ENCODE measurements around the gene ST8SIA1. TPM values are rescaled to one million over a fixed set of nuclear protein-coding genes. Genes with fewer than 3 reads are reported as not detected.
"Not testable (repeated sequence)": the region's sequence is repeated elsewhere in the genome, so short reads cannot be mapped to it uniquely, and the experiment has no call there.

The ST8SIA1 gene, protein sequence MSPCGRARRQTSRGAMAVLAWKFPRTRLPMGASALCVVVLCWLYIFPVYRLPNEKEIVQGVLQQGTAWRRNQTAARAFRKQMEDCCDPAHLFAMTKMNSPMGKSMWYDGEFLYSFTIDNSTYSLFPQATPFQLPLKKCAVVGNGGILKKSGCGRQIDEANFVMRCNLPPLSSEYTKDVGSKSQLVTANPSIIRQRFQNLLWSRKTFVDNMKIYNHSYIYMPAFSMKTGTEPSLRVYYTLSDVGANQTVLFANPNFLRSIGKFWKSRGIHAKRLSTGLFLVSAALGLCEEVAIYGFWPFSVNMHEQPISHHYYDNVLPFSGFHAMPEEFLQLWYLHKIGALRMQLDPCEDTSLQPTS
- total RNA-seq: 1 to 10 TPM; 1.5 to 1.6 TPM

DNA sequence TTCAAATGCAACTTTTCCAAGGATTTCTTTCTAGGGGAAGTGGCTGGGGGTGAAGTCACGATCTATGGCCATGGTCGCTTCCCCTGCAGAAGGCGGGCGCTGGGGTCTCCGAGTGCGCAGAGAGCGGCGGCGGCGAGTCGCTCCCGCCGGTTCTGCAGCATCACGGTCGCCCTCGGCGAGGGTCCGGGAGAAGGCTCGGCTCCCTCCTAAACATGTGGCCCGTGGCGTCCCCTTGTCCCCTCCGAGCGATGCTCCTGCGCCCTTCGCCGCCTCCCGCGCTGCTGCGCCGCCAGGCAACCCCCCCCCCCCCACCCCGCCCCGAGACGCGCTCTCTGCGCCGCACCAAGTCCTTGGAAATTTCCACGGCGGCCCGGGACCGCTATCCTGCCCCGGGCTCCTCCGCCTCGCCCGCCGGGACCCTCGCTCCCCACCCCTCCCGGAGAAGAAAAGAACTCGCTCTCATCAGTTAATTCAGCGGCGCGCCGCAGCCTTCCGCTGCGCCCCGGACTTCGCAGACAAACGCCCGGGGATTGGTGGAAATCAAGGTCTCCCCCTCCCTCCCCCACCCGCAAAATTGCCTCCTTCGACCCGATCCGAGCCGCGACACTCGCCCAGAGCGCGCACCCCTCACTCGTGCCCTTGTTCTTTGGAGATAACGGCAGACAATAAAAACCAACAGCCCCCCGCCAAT lies at the start of gene ST8SIA1:
TSS of gene ST8SIA1 (minus strand) at position 298 of the 691 bp plus-strand sequence. CDS start 475 bp downstream, outside the sequence.
- peak; percentile 69 for DNase-seq
- Mint-ChIP-seq H3K27me3 (peaks cover 11% of the 10 kb centered on the region), H3K27ac (peak within 1 kb of the TSS; percentile 66), H3K4me3 (peak within 1 kb of the TSS; percentile 79), H3K9me3 (ENCODE audit: low read depth) (no peaks in the 10 kb centered on the region), H3K36me3 (ENCODE audit: low read depth) (no peaks in the 10 kb centered on the region), H3K4me1 (peaks cover 29% of the 10 kb centered on the region)
- peak; percentile 35 for ATAC-seq
- intact Hi-C loops (cut with DNase I, micrococcal nuclease): loop anchor here (1.0 to 10.0 kb wide), 15 partner anchors 63 to 640 kb away; partner anchors contain the start of genes C2CD5 (in 2 of the 2) and CMAS (in 2 of the 2)
- CTCF ChIA-PET: interaction anchor here (0.7 to 1.7 kb wide), 12 partner anchors 12 to 618 kb away, joined by 3 to 13 read pairs (median 4); no protein-coding TSS in a partner anchor
- POLR2A ChIA-PET: no interaction called here

DNA sequence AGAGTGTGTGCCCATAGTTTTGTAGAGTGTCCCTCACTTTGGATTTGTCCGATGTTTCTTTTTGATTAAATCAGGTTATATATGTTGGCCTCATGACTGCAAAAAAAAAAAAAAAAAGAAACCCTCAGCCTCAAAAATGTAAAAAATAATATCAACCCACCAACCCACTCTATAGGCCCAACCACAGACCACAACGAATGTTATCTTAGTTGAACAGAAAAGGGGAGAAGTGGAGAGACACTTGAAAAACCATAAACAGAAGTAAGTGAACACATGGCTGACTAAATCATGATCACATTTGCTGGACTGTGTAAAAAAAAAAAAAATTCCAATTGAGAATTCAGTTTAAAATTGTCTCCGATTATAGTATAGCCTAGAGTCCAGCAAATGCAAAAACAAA lies 45.5 kb upstream of the ST8SIA1 start:
- H3K4me1 Mint-ChIP-seq: no peaks in the 10 kb centered on the region
- H3K9me3 Mint-ChIP-seq (ENCODE audit: low read depth): peaks cover 2% of the 10 kb centered on the region
- ChIA-PET CTCF (no interaction called here), POLR2A (no interaction called here)
- DNase-seq (no peak), ATAC-seq (no peak)
- intact Hi-C loops (cut with DNase I, micrococcal nuclease): no loop called here
- no peak overlapping the region for H3K27ac Mint-ChIP-seq
- no peaks in the 10 kb centered on the region for H3K36me3 Mint-ChIP-seq (ENCODE audit: low read depth)
- no peaks in the 10 kb centered on the region for H3K27me3 Mint-ChIP-seq
- no peak overlapping the region for H3K4me3 Mint-ChIP-seq

DNA sequence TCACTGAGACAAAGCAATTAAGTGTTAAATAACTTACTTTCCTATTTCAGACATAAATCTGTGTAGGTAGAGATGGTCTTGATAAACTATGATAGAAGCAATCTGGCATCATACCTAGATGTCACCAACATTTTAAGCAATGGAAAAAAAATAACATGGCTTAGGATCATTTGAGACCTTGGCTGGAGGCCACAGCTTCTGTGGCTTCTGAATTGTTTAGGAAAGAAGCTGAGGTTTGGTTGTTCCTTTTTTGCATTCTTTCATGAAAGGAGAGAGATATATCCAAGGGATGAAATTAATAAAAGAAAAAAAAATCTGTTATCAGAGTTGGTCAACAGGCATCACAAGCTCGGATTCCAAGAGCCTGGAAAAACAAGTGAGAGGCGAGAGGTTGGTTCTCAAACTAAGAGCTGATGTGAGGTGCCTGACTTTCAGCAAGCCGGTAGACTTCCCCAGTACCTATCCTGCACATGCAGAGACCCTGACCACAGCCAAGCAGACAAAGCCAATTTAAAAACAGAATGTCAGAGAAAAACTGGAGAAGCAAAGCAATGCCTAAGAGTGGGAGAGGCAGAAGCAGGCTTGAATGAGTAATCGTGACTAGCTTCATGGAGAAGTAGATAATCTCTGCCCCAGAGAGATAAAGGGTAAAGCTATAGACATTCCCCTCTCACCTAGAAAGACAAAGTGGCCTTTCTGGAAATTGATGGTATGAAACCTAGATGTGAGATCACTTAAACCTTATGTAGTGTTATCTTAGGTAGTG lies 43.4 kb upstream of the ST8SIA1 start:
- POLR2A ChIA-PET: no interaction called here
- H3K36me3 Mint-ChIP-seq (ENCODE audit: low read depth): no peaks in the 10 kb centered on the region
- intact Hi-C loops (cut with DNase I, micrococcal nuclease): no loop called here
- no peak overlapping the region for H3K4me3 Mint-ChIP-seq
- no peaks in the 10 kb centered on the region for H3K27me3 Mint-ChIP-seq
- peaks cover 2% of the 10 kb centered on the region for H3K9me3 Mint-ChIP-seq (ENCODE audit: low read depth)
- no peak overlapping the region for H3K27ac Mint-ChIP-seq
- DNase-seq (no peak), ATAC-seq (no peak)
- CTCF ChIA-PET: interaction anchor here (1.0 to 1.4 kb wide), 2 partner anchors 23 to 42 kb away, joined by 3 to 4 read pairs; no protein-coding TSS in a partner anchor
- peaks cover 2% of the 10 kb centered on the region for H3K4me1 Mint-ChIP-seq

DNA sequence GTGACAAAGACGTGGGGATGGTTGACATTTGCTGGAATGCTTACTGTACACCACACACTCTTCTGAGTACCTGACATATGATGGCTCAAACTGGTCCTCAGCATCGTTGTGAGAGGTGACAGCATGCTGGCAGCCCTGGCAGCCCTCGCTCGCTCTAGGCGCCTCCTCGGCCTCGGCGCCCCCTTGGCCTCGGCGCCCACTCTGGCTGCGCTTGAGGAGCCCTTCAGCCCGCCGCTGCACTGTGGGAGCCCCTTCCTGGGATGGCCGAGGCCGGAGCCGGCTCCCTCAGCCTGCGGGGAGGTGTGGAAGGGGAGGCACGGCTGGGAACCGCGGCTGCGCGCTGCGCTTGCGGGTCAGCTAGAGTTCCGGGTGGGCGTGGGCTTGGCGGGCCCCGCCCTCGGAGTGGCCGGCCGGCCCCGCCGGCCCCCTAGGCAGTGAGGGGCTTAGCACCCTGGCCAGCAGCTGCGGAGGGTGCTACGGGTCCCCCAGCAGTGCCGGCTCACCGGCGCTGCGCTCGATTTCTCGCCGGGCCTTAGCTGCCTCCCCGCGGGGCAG lies 42.2 kb upstream of the ST8SIA1 start:
- intact Hi-C loops (cut with DNase I, micrococcal nuclease); CTCF ChIA-PET; POLR2A ChIA-PET; ATAC-seq; H3K36me3 Mint-ChIP-seq (ENCODE audit: low read depth); H3K27ac Mint-ChIP-seq; H3K4me3 Mint-ChIP-seq; H3K9me3 Mint-ChIP-seq (ENCODE audit: low read depth); DNase-seq; H3K27me3 Mint-ChIP-seq; H3K4me1 Mint-ChIP-seq: not testable (repeated sequence)

DNA sequence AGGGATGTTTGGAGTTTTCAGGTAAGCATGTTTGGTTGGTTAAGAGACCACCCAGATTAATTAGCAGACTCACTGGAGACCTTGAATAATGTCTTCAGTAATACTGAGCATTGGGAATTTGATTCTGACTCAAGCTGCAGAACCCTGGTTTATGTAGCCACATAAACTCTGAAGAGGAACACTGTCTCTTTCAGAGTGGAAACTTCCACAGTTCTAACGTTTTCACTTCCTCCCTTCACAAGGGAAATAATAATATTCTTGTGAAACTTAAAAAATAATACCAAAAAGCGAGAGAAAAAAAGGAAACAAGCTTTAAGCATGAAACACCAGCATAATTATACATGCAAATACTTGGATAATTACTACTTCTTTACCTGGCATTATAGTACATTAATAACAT lies 40.0 kb upstream of the ST8SIA1 start:
- no peak for DNase-seq
- POLR2A ChIA-PET: no interaction called here

DNA sequence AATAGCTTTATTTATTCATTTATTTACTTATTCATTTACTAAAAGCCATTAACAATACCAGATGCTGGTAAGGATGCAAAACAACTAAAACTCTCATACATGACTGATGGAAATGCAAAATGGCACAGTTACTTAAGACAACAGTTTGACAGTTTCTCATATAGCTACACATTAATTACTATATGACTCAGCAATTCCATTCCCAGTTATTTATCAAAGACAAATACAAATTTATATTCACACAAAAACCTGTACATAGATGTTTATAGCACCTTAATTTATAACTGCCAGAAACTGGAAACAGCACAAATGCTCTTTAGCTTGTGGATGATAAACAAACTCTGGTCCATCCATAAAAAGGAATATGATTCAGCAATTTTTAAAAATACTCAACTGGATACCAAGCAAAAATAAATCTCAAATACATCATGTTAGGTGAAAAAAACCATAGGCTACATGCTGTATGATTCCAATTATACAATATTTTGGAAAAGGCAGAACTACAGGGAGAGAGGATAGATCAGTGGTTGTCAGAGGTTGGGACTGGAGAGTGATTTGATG lies 37.9 kb upstream of the ST8SIA1 start:
- Mint-ChIP-seq H3K9me3 (ENCODE audit: low read depth) (peaks cover 9% of the 10 kb centered on the region), H3K4me3 (no peak overlapping the region), H3K27ac (no peak overlapping the region), H3K36me3 (ENCODE audit: low read depth) (no peaks in the 10 kb centered on the region), H3K4me1 (peaks cover 2% of the 10 kb centered on the region), H3K27me3 (no peaks in the 10 kb centered on the region)
- intact Hi-C loops (cut with DNase I, micrococcal nuclease): no loop called here
- CTCF ChIA-PET: no interaction called here
- POLR2A ChIA-PET: no interaction called here
- DNase-seq (no peak), ATAC-seq (no peak)

More for the DNA sequence above, 40.0 kb upstream of the ST8SIA1 start:
- CTCF ChIA-PET: no interaction called here
- H3K27me3 Mint-ChIP-seq: no peaks in the 10 kb centered on the region
- H3K4me1 Mint-ChIP-seq: peaks cover 2% of the 10 kb centered on the region
- intact Hi-C loops (cut with DNase I, micrococcal nuclease): no loop called here
- no peaks in the 10 kb centered on the region for H3K9me3 Mint-ChIP-seq (ENCODE audit: low read depth)
- no peaks in the 10 kb centered on the region for H3K36me3 Mint-ChIP-seq (ENCODE audit: low read depth)
- no peak overlapping the region for H3K27ac Mint-ChIP-seq
- H3K4me3 Mint-ChIP-seq: no peak overlapping the region
- no peak for ATAC-seq

DNA sequence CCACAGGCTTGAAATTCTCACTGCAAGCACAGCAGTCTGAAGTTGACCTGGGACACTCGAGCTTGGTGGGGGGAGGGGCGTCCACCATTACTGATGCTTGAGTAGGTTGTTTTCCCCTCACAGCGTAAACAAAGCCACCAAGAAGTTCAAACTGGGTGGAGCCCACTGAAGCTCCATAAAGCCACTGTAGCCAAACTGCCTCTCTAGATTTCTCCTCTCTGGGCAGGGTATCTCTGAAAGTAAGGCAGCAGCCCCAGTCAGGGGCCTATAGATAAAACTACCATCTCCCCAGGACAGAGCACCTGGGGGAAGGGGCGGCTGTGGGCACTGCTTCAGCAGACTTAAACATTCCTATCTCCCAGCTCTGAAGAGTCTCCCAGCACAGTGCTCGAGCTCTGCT lies 31.7 kb upstream of the ST8SIA1 start:
- H3K27me3 Mint-ChIP-seq: no peaks in the 10 kb centered on the region
- H3K36me3 Mint-ChIP-seq (ENCODE audit: low read depth): no peaks in the 10 kb centered on the region
- no peak overlapping the region for H3K27ac Mint-ChIP-seq
- no peak for ATAC-seq
- no peaks in the 10 kb centered on the region for H3K4me1 Mint-ChIP-seq
- ChIA-PET CTCF (interaction anchor here (0.6 to 0.8 kb wide), 2 partner anchors 10 to 194 kb away, joined by 3 to 5 read pairs; no protein-coding TSS in a partner anchor), POLR2A (no interaction called here)
- intact Hi-C loops (cut with DNase I, micrococcal nuclease): no loop called here
- no peak for DNase-seq
- H3K4me3 Mint-ChIP-seq: no peak overlapping the region
- H3K9me3 Mint-ChIP-seq (ENCODE audit: low read depth): peaks cover 12% of the 10 kb centered on the region

DNA sequence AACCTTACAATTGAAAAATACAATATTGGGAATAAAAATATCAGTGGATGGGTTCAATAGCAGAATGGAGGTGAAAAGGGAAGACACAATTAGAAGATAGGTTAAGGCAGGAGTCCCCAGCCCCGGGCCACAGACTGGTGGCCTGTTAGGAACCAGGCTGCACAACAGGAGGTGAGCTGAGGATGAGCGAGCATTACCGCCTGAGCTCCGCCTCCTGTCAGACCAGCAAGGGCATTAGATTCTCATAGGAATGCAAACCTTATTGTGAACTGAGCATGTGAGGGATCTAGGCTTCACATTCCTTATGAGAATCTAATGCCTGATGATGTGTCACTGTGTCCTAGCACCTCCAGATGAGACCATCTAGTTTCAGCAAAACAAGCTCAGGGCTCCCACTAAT lies 27.3 kb upstream of the ST8SIA1 start:
- ATAC-seq (no peak), DNase-seq (no peak)
- Mint-ChIP-seq H3K4me1 (no peaks in the 10 kb centered on the region), H3K36me3 (ENCODE audit: low read depth) (no peaks in the 10 kb centered on the region), H3K4me3 (no peak overlapping the region), H3K9me3 (ENCODE audit: low read depth) (no peaks in the 10 kb centered on the region), H3K27ac (no peak overlapping the region), H3K27me3 (peaks cover 2% of the 10 kb centered on the region)
- ChIA-PET POLR2A (no interaction called here), CTCF (no interaction called here)
- intact Hi-C loops (cut with DNase I, micrococcal nuclease): no loop called here

DNA sequence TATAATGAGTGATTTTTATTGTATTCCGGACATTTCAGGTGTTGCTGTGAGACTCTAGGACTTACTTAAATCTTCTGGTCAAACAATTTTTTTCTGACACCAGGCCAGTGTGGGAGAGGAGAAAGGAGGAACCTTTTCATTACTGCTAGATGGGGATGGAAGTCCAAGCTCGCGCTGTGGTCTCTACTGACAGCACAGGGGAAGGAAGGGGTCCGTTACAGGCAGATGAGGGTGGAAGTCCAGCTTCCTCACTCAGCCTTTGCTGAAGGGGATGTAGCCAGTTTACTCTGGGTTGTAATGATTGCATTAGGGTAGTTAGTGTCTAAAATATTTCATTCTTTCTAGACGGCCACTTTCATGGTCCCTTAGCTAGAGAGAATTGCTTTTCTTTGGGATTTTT lies 26.3 kb upstream of the ST8SIA1 start:
- intact Hi-C loops (cut with DNase I, micrococcal nuclease): no loop called here
- H3K4me1 Mint-ChIP-seq: no peaks in the 10 kb centered on the region
- no peaks in the 10 kb centered on the region for H3K9me3 Mint-ChIP-seq (ENCODE audit: low read depth)
- no peak for ATAC-seq
- ChIA-PET POLR2A (no interaction called here), CTCF (no interaction called here)
- no peak for DNase-seq
- H3K4me3 Mint-ChIP-seq: no peak overlapping the region
- H3K27ac Mint-ChIP-seq: no peak overlapping the region
- H3K27me3 Mint-ChIP-seq: peaks cover 2% of the 10 kb centered on the region
- H3K36me3 Mint-ChIP-seq (ENCODE audit: low read depth): no peaks in the 10 kb centered on the region

DNA sequence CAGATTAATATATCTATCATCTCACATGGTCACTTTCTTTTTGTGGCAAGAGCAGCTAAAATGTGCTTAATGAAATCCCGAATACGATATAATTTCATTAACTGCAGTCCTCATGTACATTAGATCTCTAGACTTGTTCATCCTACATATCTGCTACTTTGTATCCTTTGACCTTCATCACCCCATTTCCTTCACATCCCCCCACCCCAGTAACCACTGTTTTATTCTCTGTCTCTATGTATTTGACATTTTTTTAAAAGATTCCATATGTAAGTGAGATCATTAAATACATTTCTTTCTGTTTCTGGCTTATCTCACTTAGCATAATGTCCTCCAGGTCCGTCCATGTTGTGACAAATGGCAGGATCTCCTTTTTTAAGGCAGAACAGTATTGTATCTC lies 23.0 kb upstream of the ST8SIA1 start:
- ATAC-seq (no peak), DNase-seq (no peak)
- ChIA-PET POLR2A (no interaction called here), CTCF (interaction anchor here (0.5 kb wide), 1 partner anchor 279 kb away, joined by 3 read pairs; no protein-coding TSS in a partner anchor)
- no peaks in the 10 kb centered on the region for H3K9me3 Mint-ChIP-seq (ENCODE audit: low read depth)
- no peaks in the 10 kb centered on the region for H3K4me1 Mint-ChIP-seq
- no peaks in the 10 kb centered on the region for H3K36me3 Mint-ChIP-seq (ENCODE audit: low read depth)
- intact Hi-C loops (cut with DNase I, micrococcal nuclease): no loop called here
- no peak overlapping the region for H3K4me3 Mint-ChIP-seq
- peaks cover 2% of the 10 kb centered on the region for H3K27me3 Mint-ChIP-seq
- no peak overlapping the region for H3K27ac Mint-ChIP-seq

DNA sequence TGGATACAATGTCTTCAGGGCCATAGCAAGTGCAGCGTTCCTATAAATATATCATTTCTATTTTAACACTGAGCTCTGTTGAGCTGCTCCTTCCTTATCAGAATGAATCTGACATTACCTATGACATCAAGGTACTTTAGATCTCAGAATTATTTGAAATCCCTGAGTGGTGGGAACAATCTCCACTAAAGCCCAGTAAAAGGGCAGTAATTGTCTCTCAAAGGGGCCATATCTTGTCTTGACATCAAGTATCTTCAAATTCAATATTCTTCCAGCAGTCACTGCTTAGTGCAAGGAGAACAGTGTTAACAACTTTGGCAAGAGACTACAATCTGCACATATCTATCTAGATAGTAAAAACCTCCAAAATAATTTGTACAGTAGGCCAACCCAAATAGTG lies 21.7 kb upstream of the ST8SIA1 start:
- Mint-ChIP-seq H3K27ac (no peak overlapping the region), H3K4me3 (no peak overlapping the region), H3K27me3 (peaks cover 2% of the 10 kb centered on the region), H3K9me3 (ENCODE audit: low read depth) (no peaks in the 10 kb centered on the region), H3K4me1 (no peaks in the 10 kb centered on the region), H3K36me3 (ENCODE audit: low read depth) (no peaks in the 10 kb centered on the region)
- POLR2A ChIA-PET: no interaction called here
- intact Hi-C loops (cut with DNase I, micrococcal nuclease): no loop called here
- no peak for DNase-seq
- CTCF ChIA-PET: interaction anchor here (0.9 to 1.6 kb wide), 3 partner anchors 10 to 659 kb away, joined by 4 to 5 read pairs (median 5); no protein-coding TSS in a partner anchor
- ATAC-seq: no peak
